Raji (cell line): ENCODE results near the gene ZNF107.

Source experiments
- POLR2A ChIP-seq: IDR thresholded peaks from 2 replicates; pipeline ENCODE4 v1.6.1; 2011; ENCODE audit warnings: low read depth, low read length, control low read depth; ENCODE audit not compliant: insufficient read depth

ZNF107 gene

GRCh38 chr7:64672414-64672813 lies 6.5 kb downstream of the ZNF107 start:
- no peak for TF ChIP-seq POLR2A

DNA sequence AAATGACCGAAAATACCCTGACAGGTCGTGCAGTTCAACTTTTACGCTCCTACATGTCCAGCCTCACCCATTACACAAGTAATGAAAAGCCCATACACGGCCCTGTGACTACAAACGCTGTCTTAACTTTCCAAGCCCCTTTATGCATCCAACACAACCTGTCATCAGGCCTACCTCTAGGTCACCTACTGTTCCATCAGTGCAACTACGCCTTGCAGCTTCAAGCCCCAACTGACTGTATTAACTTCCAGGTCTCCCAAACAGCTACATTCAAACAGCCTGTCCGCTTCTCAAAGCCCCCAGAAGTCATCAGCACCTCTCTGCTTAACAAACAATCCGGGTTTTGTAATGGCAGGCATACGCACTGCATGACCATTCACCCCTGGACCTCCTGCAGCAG lies 19.2 kb downstream of the ZNF107 start:
- no peak for TF ChIP-seq POLR2A

- no peak for TF ChIP-seq POLR2A
Measured at GRCh38 chr7:64685741-64686140, 19.8 kb downstream of the ZNF107 start.

GRCh38 chr7:64686493-64687184 lies 20.7 kb downstream of the ZNF107 start:
- TF ChIP-seq POLR2A, result no peak

- TF ChIP-seq POLR2A, result peak; percentile 24; the same call in 1 of the 2 replicates
Measured at GRCh38 chr7:64687249-64687648, 21.3 kb downstream of the ZNF107 start.

GRCh38 chr7:64688988-64689387 lies 23.1 kb downstream of the ZNF107 start:
- TF ChIP-seq POLR2A, result no peak

DNA sequence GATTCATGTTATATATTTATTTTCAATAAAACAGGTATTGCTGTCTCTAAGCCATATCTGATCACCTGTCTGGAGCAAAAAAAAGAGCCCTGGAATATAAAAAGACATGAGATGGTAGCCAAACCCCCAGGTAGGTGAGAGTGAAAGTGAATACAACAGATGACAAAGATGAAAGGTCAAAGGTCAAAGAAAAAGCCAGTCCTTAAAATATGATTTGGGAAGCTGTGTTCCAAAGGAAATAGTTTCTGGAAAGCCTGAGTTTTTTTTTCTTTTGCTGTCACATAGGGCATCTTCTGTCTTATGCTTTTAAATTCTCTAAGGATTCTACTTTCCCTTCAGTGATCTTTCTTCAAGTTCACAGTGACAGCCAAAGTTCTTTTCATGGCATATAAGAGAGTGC lies 25.9 kb downstream of the ZNF107 start:
- no peak for TF ChIP-seq POLR2A

DNA sequence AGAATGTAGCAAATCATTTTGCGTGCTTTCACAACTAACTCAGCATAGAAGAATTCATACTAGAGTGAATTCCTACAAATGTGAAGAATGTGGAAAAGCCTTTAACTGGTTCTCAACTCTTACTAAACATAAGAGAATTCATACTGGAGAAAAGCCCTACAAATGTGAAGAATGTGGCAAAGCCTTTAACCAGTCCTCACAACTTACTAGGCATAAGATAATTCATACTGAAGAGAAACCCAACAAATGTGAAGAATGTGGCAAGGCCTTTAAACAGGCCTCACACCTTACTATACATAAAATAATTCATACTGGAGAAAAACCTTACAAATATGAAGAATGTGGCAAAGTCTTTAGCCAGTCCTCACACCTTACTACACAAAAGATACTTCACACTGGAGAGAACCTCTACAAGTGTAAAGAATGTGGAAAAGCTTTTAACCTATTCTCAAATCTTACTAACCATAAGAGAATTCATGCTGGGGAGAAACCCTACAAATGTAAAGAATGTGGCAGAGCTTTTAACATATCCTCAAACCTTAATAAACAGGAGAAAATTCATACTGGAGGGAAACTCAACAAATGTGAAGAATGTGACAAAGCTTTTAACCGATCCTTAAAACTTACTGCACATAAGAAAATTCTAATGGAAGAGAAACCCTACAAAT lies 40.8 kb downstream of the ZNF107 start:
- TF ChIP-seq POLR2A, result no peak

- no peak for TF ChIP-seq POLR2A
Measured at GRCh38 chr7:64729089-64729848, 63.3 kb downstream of the ZNF107 start.

DNA sequence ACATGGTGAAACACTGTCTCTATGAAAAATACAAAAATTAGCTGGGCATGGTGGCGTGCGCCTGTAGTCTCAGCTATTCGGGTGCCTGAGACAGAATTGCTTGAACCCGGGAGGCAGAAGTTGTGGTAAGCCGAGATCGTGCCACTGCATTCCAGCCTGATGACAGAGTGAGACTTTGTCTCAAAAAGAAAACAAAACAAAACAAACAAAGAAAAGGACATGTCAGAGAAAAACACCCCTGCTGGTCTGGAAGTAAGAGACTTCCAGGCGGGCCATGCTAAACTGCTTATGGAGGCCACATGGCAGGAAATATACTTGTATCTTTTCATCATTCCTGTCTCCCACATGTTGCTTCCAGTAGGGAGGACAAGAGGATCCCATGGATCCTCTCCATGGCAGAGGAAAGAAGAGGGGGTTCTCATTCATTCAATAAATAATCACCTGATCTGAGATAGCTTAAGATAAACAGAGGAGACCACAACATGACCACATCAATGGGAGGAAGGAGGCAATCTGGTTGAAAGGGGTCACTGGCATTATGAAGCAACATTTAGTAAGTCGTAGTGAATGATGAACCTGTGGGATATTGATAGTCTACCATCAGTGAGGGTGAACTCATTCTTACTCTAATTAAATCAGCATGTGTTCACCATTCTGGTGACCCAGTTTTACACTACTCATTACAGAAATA lies 67.8 kb downstream of the ZNF107 start:
- TF ChIP-seq POLR2A, result no peak

DNA sequence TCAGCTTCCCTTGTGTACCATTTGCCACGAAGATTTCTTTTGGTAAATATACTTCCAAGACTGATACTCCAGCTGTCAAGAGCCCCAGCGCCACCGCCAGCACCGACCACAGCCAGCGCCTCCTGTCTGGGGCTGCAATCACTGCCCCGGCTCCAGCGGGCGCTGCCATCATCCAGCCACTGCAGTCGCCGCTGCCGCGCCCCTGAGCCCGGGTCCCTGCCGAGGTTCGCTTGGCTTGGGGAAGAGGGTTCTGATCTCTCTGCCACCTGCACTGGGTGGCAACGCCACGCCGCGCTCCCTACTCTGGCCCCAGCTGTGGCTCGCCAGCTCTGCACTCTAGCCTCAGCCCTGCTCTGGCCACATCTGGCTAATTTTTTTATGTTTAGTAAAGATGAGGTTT lies 70.6 kb downstream of the ZNF107 start:
- no peak for TF ChIP-seq POLR2A

DNA sequence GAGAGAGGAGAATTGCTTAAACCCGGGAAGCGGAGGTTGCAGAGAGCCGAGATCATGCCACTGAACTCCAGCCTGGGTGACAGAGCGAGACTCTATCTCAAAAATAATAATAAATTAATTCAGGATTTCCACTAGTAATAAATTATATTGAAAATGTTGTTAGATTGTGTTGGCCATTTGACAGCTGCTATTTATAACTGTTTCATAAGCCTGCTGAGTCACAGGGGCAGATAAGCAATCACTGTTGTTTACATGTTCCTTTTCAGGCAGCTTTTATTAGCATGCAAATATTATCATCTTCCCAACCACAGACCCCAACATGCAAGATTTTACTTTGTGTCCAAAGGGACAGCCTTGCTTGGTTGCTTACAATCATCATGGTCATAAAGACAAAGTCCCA lies 78.7 kb downstream of the ZNF107 start:
- TF ChIP-seq POLR2A, result no peak

DNA sequence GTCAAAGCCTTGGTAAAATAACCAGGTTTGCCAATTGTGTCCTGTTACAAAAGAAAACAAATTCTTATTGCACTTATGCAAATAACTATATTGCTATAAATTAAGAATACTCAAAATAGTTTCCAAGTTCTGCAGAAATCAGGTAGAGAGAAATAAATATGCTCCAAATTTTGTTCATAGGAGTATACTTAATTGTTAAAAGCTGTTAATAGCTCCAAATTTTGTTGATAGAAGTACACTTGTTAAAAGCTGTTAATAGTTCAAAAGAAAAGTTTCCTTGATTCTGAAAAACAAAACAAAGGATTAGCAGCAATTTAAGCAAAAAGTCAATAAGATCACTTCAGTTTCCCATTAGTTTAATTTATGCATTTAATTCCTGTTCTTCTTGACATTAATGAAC lies 81.9 kb downstream of the ZNF107 start:
- no peak for TF ChIP-seq POLR2A

- no peak for TF ChIP-seq POLR2A
Measured at GRCh38 chr7:64753032-64753431, 87.1 kb downstream of the ZNF107 start.

DNA sequence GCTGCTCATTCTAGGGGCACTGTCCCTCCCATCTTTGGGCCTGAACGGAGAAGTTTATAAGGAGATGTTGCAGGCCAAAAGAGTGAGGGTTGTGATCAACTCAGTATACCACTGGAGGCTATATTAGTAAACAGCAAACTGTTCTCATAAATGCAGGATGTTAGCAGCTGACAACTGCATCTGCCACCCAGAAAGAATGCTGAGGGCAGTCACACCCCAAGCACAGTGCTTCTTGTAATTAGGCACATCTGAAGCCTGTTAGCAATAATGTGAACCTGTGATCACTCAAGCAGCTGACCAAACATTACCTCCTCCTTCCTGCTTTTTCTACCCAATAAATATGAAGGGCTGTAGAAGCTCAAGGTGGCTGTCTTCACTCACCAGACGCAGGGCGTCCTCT lies 89.9 kb downstream of the ZNF107 start:
- TF ChIP-seq POLR2A, result no peak
